SH-SY5Y (cell line): ENCODE data around the gene HTRA3.

Experiments
- GATA2 ChIP-seq: IDR thresholded peaks from 2 replicates; pipeline ENCODE4 v1.6.1; 2011; ENCODE audit warnings: mild to moderate bottlenecking, low read depth, low read length
- GATA3 ChIP-seq: IDR thresholded peaks from 2 replicates; pipeline ENCODE4 v1.6.1; 2011; ENCODE audit warnings: low read depth, mild to moderate bottlenecking, low read length, moderate library complexity

GRCh38 chr4:8324640-8325239 lies 55.2 kb downstream of the HTRA3 start:
- no peak for TF ChIP-seq GATA2
- no peak for TF ChIP-seq GATA3
